ENCODE measurements around the gene EML2.
A peak's percentile ranks its signal among the peaks of the same experiment; 100 is the strongest.
"Not testable (repeated sequence)": the region's sequence is repeated elsewhere in the genome, so short reads cannot be mapped to it uniquely, and the experiment has no call there.

EML2 gene

GRCh38 chr19:45645631-45646344 is 6.6 kb upstream of the EML2 start:
- peak; percentile 85 for DNase-seq

GRCh38 chr19:45645068-45645630 is 6.0 kb upstream of the EML2 start:
- no peak for DNase-seq

- DNase-seq: no peak
These were observed 5.0 kb upstream of the EML2 start for GRCh38 chr19:45643927-45644771.

- DNase-seq: peak; percentile 94
These were observed 4.1 kb upstream of the EML2 start for GRCh38 chr19:45643024-45643926.

GRCh38 chr19:45641274-45642105 is 2.3 kb upstream of the EML2 start:
- peak; percentile 65 for DNase-seq

GRCh38 chr19:45640849-45641273 is 1.7 kb upstream of the EML2 start:
- no peak for DNase-seq

GRCh38 chr19:45637890-45638667 is 1.1 kb downstream of the EML2 start:
- no peak for DNase-seq

- no peak for DNase-seq
These were observed 2.3 kb downstream of the EML2 start for GRCh38 chr19:45636902-45637301.

- no peak for DNase-seq
These were observed 2.9 kb downstream of the EML2 start for GRCh38 chr19:45636275-45636674.

- peak; percentile 76 for DNase-seq
These were observed 6.6 kb downstream of the EML2 start for GRCh38 chr19:45632468-45633196.

GRCh38 chr19:45630463-45630862 is 8.7 kb downstream of the EML2 start:
- no peak for DNase-seq

GRCh38 chr19:45629704-45630103 is 9.5 kb downstream of the EML2 start:
- no peak for DNase-seq

- DNase-seq: not testable (repeated sequence)
These were observed 11.0 kb downstream of the EML2 start for GRCh38 chr19:45628219-45628618.

- no peak for DNase-seq
These were observed 15.2 kb downstream of the EML2 start for GRCh38 chr19:45623984-45624383.

GRCh38 chr19:45621976-45622503 is 17.2 kb downstream of the EML2 start:
- no peak for DNase-seq

GRCh38 chr19:45621389-45621788 is 17.8 kb downstream of the EML2 start:
- no peak for DNase-seq

- no peak for DNase-seq
These were observed 22.5 kb downstream of the EML2 start for GRCh38 chr19:45616704-45617017.

- peak; percentile 94 for DNase-seq
These were observed 23.1 kb downstream of the EML2 start for GRCh38 chr19:45615795-45616703.

GRCh38 chr19:45615056-45615455 is 24.1 kb downstream of the EML2 start:
- not testable (repeated sequence) for DNase-seq
